HUES6 (cell line): ENCODE measurements around the gene PRG3.

Source experiments
- H3K27ac ChIP-seq: 2 replicates; pipeline ENCODE4 v1.7.0; 2013; ENCODE audit warnings: low read depth, mild to moderate bottlenecking, low read length, inconsistent platforms
- H3K27me3 ChIP-seq: 2 replicates; pipeline ENCODE4 v1.6.1; 2013; ENCODE audit warnings: low read length; ENCODE audit not compliant: control insufficient read depth, insufficient read depth
- H3K36me3 ChIP-seq: 2 replicates; pipeline ENCODE4 v1.6.1; 2013; ENCODE audit warnings: low read length; ENCODE audit not compliant: control insufficient read depth, insufficient read depth
- H3K4me1 ChIP-seq: 2 replicates; pipeline ENCODE4 v1.6.1; 2013; ENCODE audit warnings: low read length; ENCODE audit not compliant: control insufficient read depth, insufficient read depth
- H3K4me3 ChIP-seq: 2 replicates; pipeline ENCODE4 v1.5.1; 2013; ENCODE audit warnings: low read depth, low read length
- H3K9ac ChIP-seq: one replicate; pipeline ENCODE4 v1.6.1; 2013; ENCODE audit warnings: mild to moderate bottlenecking, low read length
- H3K9me3 ChIP-seq: 2 replicates; pipeline ENCODE4 v1.6.1; 2013; ENCODE audit warnings: low read depth, low read length; ENCODE audit not compliant: control insufficient read depth, insufficient read depth

PRG3 gene

GRCh38 chr11:57358991-57359390, 22.0 kb downstream of the PRG3 start:
- Histone ChIP-seq H3K36me3 (no peaks in the 10 kb centered on the region), H3K9ac (no peak overlapping the region), H3K27ac (no peak overlapping the region), H3K4me3 (no peak overlapping the region), H3K27me3 (no peaks in the 10 kb centered on the region), H3K9me3 (no peaks in the 10 kb centered on the region), H3K4me1 (peaks cover 16% of the 10 kb centered on the region)

GRCh38 chr11:57358543-57358961, 22.4 kb downstream of the PRG3 start:
- Histone ChIP-seq H3K9me3 (no peaks in the 10 kb centered on the region), H3K4me1 (peaks cover 20% of the 10 kb centered on the region), H3K9ac (no peak overlapping the region), H3K4me3 (no peak overlapping the region), H3K36me3 (no peaks in the 10 kb centered on the region), H3K27ac (no peak overlapping the region), H3K27me3 (no peaks in the 10 kb centered on the region)

- Histone ChIP-seq H3K36me3 (no peaks in the 10 kb centered on the region), H3K4me3 (no peak overlapping the region), H3K9ac (no peak overlapping the region), H3K9me3 (no peaks in the 10 kb centered on the region), H3K27me3 (no peaks in the 10 kb centered on the region), H3K4me1 (peaks cover 27% of the 10 kb centered on the region), H3K27ac (no peak overlapping the region)
Measured at GRCh38 chr11:57357856-57358255, 23.1 kb downstream of the PRG3 start.

GRCh38 chr11:57357310-57357709, 23.6 kb downstream of the PRG3 start:
- H3K36me3 ChIP-seq = no peaks in the 10 kb centered on the region
- H3K4me3 ChIP-seq = no peak overlapping the region
- no peak overlapping the region for H3K27ac ChIP-seq
- H3K4me1 ChIP-seq = peaks cover 27% of the 10 kb centered on the region
- H3K27me3 ChIP-seq = no peaks in the 10 kb centered on the region
- H3K9me3 ChIP-seq = no peaks in the 10 kb centered on the region
- H3K9ac ChIP-seq = no peak overlapping the region

GRCh38 chr11:57356268-57356667, 24.7 kb downstream of the PRG3 start:
- no peaks in the 10 kb centered on the region for H3K27me3 ChIP-seq
- H3K4me1 ChIP-seq = peaks cover 27% of the 10 kb centered on the region
- no peaks in the 10 kb centered on the region for H3K9me3 ChIP-seq
- H3K4me3 ChIP-seq = no peak overlapping the region
- H3K36me3 ChIP-seq = no peaks in the 10 kb centered on the region
- no peak overlapping the region for H3K27ac ChIP-seq
- H3K9ac ChIP-seq = no peak overlapping the region

- Histone ChIP-seq H3K27me3 (no peaks in the 10 kb centered on the region), H3K9ac (no peak overlapping the region), H3K9me3 (no peaks in the 10 kb centered on the region), H3K4me3 (no peak overlapping the region), H3K27ac (no peak overlapping the region), H3K4me1 (peaks cover 20% of the 10 kb centered on the region), H3K36me3 (no peaks in the 10 kb centered on the region)
Measured at GRCh38 chr11:57354699-57355098, 26.3 kb downstream of the PRG3 start.

GRCh38 chr11:57353852-57354251, 27.1 kb downstream of the PRG3 start:
- Histone ChIP-seq H3K4me3 (no peak overlapping the region), H3K9ac (no peak overlapping the region), H3K4me1 (peaks cover 17% of the 10 kb centered on the region), H3K27ac (no peak overlapping the region), H3K36me3 (no peaks in the 10 kb centered on the region), H3K9me3 (no peaks in the 10 kb centered on the region), H3K27me3 (no peaks in the 10 kb centered on the region)

- 0 out of 2 replicates have a peak, but pooled peaks cover 2% of the 10 kb centered on the region for H3K27me3 ChIP-seq
- H3K27ac ChIP-seq = no peak overlapping the region
- no peaks in the 10 kb centered on the region for H3K36me3 ChIP-seq
- peaks cover 17% of the 10 kb centered on the region for H3K4me1 ChIP-seq
- no peak overlapping the region for H3K4me3 ChIP-seq
- no peaks in the 10 kb centered on the region for H3K9me3 ChIP-seq
- no peak overlapping the region for H3K9ac ChIP-seq
Measured at GRCh38 chr11:57353446-57353845, 27.5 kb downstream of the PRG3 start.

- H3K36me3 ChIP-seq = no peaks in the 10 kb centered on the region
- H3K27me3 ChIP-seq = 0 out of 2 replicates have a peak, but pooled peaks cover 5% of the 10 kb centered on the region
- no peaks in the 10 kb centered on the region for H3K9me3 ChIP-seq
- H3K9ac ChIP-seq = no peak overlapping the region
- H3K27ac ChIP-seq = no peak overlapping the region
- H3K4me3 ChIP-seq = no peak overlapping the region
- peaks cover 17% of the 10 kb centered on the region for H3K4me1 ChIP-seq
Measured at GRCh38 chr11:57353036-57353435, 27.9 kb downstream of the PRG3 start.

GRCh38 chr11:57349491-57350274, 31.3 kb downstream of the PRG3 start:
- peak overlapping the region; percentile 51 for H3K4me3 ChIP-seq
- H3K36me3 ChIP-seq = no peaks in the 10 kb centered on the region
- peaks cover 23% of the 10 kb centered on the region for H3K4me1 ChIP-seq
- no peak overlapping the region for H3K27ac ChIP-seq
- peak overlapping the region; percentile 11 for H3K9ac ChIP-seq
- H3K9me3 ChIP-seq = no peaks in the 10 kb centered on the region
- H3K27me3 ChIP-seq = 0 out of 2 replicates have a peak, but pooled peaks cover 13% of the 10 kb centered on the region

- H3K4me1 ChIP-seq = peaks cover 24% of the 10 kb centered on the region
- 0 out of 2 replicates have a peak, but pooled peaks cover 13% of the 10 kb centered on the region for H3K27me3 ChIP-seq
- H3K27ac ChIP-seq = no peak overlapping the region
- no peaks in the 10 kb centered on the region for H3K9me3 ChIP-seq
- no peaks in the 10 kb centered on the region for H3K36me3 ChIP-seq
- H3K4me3 ChIP-seq = no peak overlapping the region
- H3K9ac ChIP-seq = no peak overlapping the region
Measured at GRCh38 chr11:57348636-57349313, 32.2 kb downstream of the PRG3 start.
